Measurements from ENCODE around the gene IL1RAPL2.

IL1RAPL2 gene

GRCh38 chrX:105317117-105317516 lies 751.1 kb downstream of the IL1RAPL2 start:
- no peak for DNase-seq (ENCODE audit: low spot score)
- TF ChIP-seq CTCF (IDR thresholded peaks at IDR 0.05), result no peak
- Histone ChIP-seq H3K4me3 (no peak overlapping the region), H3K27ac (no peak overlapping the region)

- Histone ChIP-seq H3K27ac (no peak overlapping the region), H3K4me3 (no peak overlapping the region)
- no peak for DNase-seq (ENCODE audit: low spot score)
- TF ChIP-seq CTCF (IDR thresholded peaks at IDR 0.05), result no peak
These were observed 757.9 kb downstream of the IL1RAPL2 start for GRCh38 chrX:105323928-105324327.

- H3K27ac ChIP-seq, result no peak overlapping the region
- TF ChIP-seq CTCF (IDR thresholded peaks at IDR 0.05), result no peak
- no peak overlapping the region for H3K4me3 ChIP-seq
- DNase-seq (ENCODE audit: low spot score), result no peak
These were observed 762.8 kb downstream of the IL1RAPL2 start for GRCh38 chrX:105328773-105329172.

- TF ChIP-seq CTCF (IDR thresholded peaks at IDR 0.05), result no peak
- H3K4me3 ChIP-seq, result no peak overlapping the region
- no peak overlapping the region for H3K27ac ChIP-seq
- no peak for DNase-seq (ENCODE audit: low spot score)
These were observed 765.2 kb downstream of the IL1RAPL2 start for GRCh38 chrX:105331244-105331643.

- DNase-seq (ENCODE audit: low spot score), result no peak
- Histone ChIP-seq H3K27ac (no peak overlapping the region), H3K4me3 (no peak overlapping the region)
- TF ChIP-seq CTCF (IDR thresholded peaks at IDR 0.05), result no peak
These were observed 781.4 kb downstream of the IL1RAPL2 start for GRCh38 chrX:105347373-105347772.

- no peak overlapping the region for H3K27ac ChIP-seq
- no peak overlapping the region for H3K4me3 ChIP-seq
- no peak for TF ChIP-seq CTCF (IDR thresholded peaks at IDR 0.05)
These were observed 783.5 kb downstream of the IL1RAPL2 start for GRCh38 chrX:105349476-105349875.

GRCh38 chrX:105375816-105376215 lies 809.8 kb downstream of the IL1RAPL2 start:
- no peak for TF ChIP-seq CTCF (IDR thresholded peaks at IDR 0.05)
- Histone ChIP-seq H3K27ac (no peak overlapping the region), H3K4me3 (no peak overlapping the region)
- no peak for DNase-seq (ENCODE audit: low spot score)

More at GRCh38 chrX:105349476-105349875, 783.5 kb downstream of the IL1RAPL2 start:
- no peak for DNase-seq (ENCODE audit: low spot score)

Data from coronary artery (tissue), 2 donors.